OCI-LY1 (cell line): ENCODE results near the gene RNF25.

Experiments
- H2AFZ ChIP-seq: fragments of 200-600 bp; sonication (generic), shearing (Covaris generic); 2 replicates; pipeline ENCODE4 v1.6.0; 2014; ENCODE audit warnings: antibody characterized with exemption, mild to moderate bottlenecking, low read length
- H3F3A ChIP-seq: fragments of 200-600 bp; sonication (generic), shearing (Covaris generic); 2 replicates; pipeline ENCODE4 v1.6.0; 2014; ENCODE audit warnings: mild to moderate bottlenecking, antibody characterized with exemption, low read length, moderate library complexity; ENCODE audit not compliant: insufficient read depth
- H3K27ac ChIP-seq: fragments of 200-600 bp; sonication (generic); 2 replicates; pipeline ENCODE4 v1.5.1; 2014; ENCODE audit warnings: low read length, mixed run types, mild to moderate bottlenecking, low read depth; ENCODE audit not compliant: poor library complexity, severe bottlenecking
- H3K27me3 ChIP-seq: fragments of 200-600 bp; sonication (generic); 2 replicates; pipeline ENCODE4 v1.6.0; 2014; ENCODE audit warnings: antibody characterized with exemption, mild to moderate bottlenecking, low read length, moderate library complexity; ENCODE audit not compliant: insufficient read depth
- H3K36me3 ChIP-seq: fragments of 200-600 bp; sonication (generic); 2 replicates; pipeline ENCODE4 v1.6.1; 2014; ENCODE audit warnings: mild to moderate bottlenecking, antibody characterized with exemption, low read length, moderate library complexity, mixed read lengths; ENCODE audit not compliant: insufficient read depth
- H3K4me1 ChIP-seq: fragments of 200-600 bp; sonication (generic); 2 replicates; pipeline ENCODE4 v1.5.1; 2014; ENCODE audit warnings: mild to moderate bottlenecking, low read length, moderate library complexity; ENCODE audit not compliant: insufficient read depth, severe bottlenecking
- H3K4me2 ChIP-seq: fragments of 200-600 bp; sonication (generic), shearing (Covaris generic); 2 replicates; pipeline ENCODE4 v1.6.1; 2014; ENCODE audit warnings: low read length
- H3K4me3 ChIP-seq: fragments of 200-600 bp; sonication (generic); 2 replicates; pipeline ENCODE4 v1.5.1; 2014; ENCODE audit warnings: low read length, low read depth, mild to moderate bottlenecking, mixed read lengths; ENCODE audit not compliant: poor library complexity, severe bottlenecking
- H3K79me2 ChIP-seq: fragments of 200-600 bp; shearing (Covaris generic); 2 replicates; pipeline ENCODE4 v1.6.1; 2016; ENCODE audit warnings: mixed run types, low read length, mixed read lengths; ENCODE audit not compliant: insufficient read depth
- H3K9ac ChIP-seq: fragments of 200-600 bp; sonication (generic), shearing (Covaris generic); 2 replicates; pipeline ENCODE4 v1.6.1; 2014; ENCODE audit warnings: mild to moderate bottlenecking, low read length, mixed read lengths
- H3K9me2 ChIP-seq: fragments of 200-600 bp; sonication (generic), shearing (Covaris generic); 2 replicates; pipeline ENCODE4 v1.6.1; 2014; ENCODE audit warnings: low read depth, mild to moderate bottlenecking, low read length, mixed read lengths
- H3K9me3 ChIP-seq: fragments of 200-600 bp; shearing (Covaris generic); 2 replicates; pipeline ENCODE4 v1.6.1; 2014; ENCODE audit warnings: low read length, mixed read lengths
- H4K20me1 ChIP-seq: fragments of 200-600 bp; sonication (generic), shearing (Covaris generic); 2 replicates; pipeline ENCODE4 v1.6.0; 2016; ENCODE audit warnings: mild to moderate bottlenecking, low read length; ENCODE audit not compliant: insufficient read depth
- EZH2 ChIP-seq: fragments of 200-600 bp; sonication (generic), shearing (Covaris generic); IDR thresholded peaks from 2 replicates; pipeline ENCODE4 v1.8.0; 2017; ENCODE audit warnings: borderline replicate concordance, mixed run types, mild to moderate bottlenecking, antibody characterized with exemption, low read length, moderate library complexity, mixed read lengths
- TF ChIP-seq, protein P1 (sequence below): fragments of 200-600 bp; sonication (generic), shearing (Covaris generic); IDR thresholded peaks from 2 replicates; pipeline ENCODE4 v1.5.1; 2017; ENCODE audit warnings: mild to moderate bottlenecking, antibody characterized with exemption, low read length, moderate library complexity, mixed read lengths

Gene RNF25

GRCh38 chr2:218671654-218672566, at the start of gene RNF25, which contains the start of gene STK36:
RNF25 (minus strand) TSS chr2:218672002; CDS start chr2:218671970, 32 bp downstream.
STK36 (plus strand) TSS chr2:218672086; CDS start chr2:218672830, 744 bp downstream.
- H3K9me3 ChIP-seq = no peaks in the 10 kb centered on the region
- H3K4me1 ChIP-seq = peaks cover 17% of the 10 kb centered on the region
- peak within 1 kb of the TSS; percentile 73; the same call in 1 of the 2 replicates for H2AFZ ChIP-seq
- H3K36me3 ChIP-seq = peaks cover 16% of the 10 kb centered on the region
- no peaks in the 10 kb centered on the region for H3K9me2 ChIP-seq
- H3F3A ChIP-seq = no peaks in the 10 kb centered on the region
- no peaks in the 10 kb centered on the region for H4K20me1 ChIP-seq
- H3K4me3 ChIP-seq = peak within 1 kb of the TSS; percentile 82
- H3K4me2 ChIP-seq = peak within 1 kb of the TSS; percentile 100
- peaks cover 4% of the 10 kb centered on the region; the same call in 1 of the 2 replicates for H3K79me2 ChIP-seq
- peak within 1 kb of the TSS; percentile 76 for H3K9ac ChIP-seq
- H3K27me3 ChIP-seq = no peaks in the 10 kb centered on the region
- TF ChIP-seq, protein P1, sequence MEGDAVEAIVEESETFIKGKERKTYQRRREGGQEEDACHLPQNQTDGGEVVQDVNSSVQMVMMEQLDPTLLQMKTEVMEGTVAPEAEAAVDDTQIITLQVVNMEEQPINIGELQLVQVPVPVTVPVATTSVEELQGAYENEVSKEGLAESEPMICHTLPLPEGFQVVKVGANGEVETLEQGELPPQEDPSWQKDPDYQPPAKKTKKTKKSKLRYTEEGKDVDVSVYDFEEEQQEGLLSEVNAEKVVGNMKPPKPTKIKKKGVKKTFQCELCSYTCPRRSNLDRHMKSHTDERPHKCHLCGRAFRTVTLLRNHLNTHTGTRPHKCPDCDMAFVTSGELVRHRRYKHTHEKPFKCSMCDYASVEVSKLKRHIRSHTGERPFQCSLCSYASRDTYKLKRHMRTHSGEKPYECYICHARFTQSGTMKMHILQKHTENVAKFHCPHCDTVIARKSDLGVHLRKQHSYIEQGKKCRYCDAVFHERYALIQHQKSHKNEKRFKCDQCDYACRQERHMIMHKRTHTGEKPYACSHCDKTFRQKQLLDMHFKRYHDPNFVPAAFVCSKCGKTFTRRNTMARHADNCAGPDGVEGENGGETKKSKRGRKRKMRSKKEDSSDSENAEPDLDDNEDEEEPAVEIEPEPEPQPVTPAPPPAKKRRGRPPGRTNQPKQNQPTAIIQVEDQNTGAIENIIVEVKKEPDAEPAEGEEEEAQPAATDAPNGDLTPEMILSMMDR = no peak
- TF ChIP-seq EZH2 = no peak
- H3K27ac ChIP-seq = no peak within 1 kb of the TSS

DNA sequence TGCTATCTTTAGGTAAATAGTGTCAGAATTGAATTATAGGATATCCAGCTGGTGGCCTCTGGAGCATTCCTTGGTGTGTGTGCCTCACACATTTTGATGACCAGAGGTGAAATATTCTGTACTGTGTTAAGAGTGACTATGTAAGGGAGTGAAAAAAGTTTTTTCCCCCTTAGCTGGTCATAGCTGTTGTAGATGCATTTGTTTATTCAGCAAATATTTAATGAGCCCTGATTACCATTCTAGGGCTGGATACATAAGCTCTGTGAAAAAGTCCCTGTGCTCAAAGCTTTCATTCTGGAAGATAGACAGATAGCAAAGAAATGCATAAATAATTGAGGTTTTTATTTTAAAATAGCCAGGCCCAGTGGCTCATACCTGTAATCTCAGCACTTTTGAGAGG, 49.7 kb upstream of the RNF25 start:
- Histone ChIP-seq H3K4me2 (no peak overlapping the region), H3K9ac (no peak overlapping the region), H3K9me2 (no peaks in the 10 kb centered on the region), H3K4me1 (no peaks in the 10 kb centered on the region), H4K20me1 (no peaks in the 10 kb centered on the region), H2AFZ (no peak overlapping the region), H3K36me3 (peaks cover 23% of the 10 kb centered on the region), H3K79me2 (peaks cover 28% of the 10 kb centered on the region), H3F3A (no peaks in the 10 kb centered on the region), H3K4me3 (no peak overlapping the region), H3K27ac (no peak overlapping the region), H3K27me3 (no peaks in the 10 kb centered on the region), H3K9me3 (peaks cover 7% of the 10 kb centered on the region)
- TF ChIP-seq EZH2 = no peak
- TF ChIP-seq, protein P1 = no peak

- no peaks in the 10 kb centered on the region for H3K9me3 ChIP-seq
- H4K20me1 ChIP-seq = no peaks in the 10 kb centered on the region
Measured at GRCh38 chr2:218720048-218721041, 48.5 kb upstream of the RNF25 start.

More at GRCh38 chr2:218720048-218721041, 48.5 kb upstream of the RNF25 start:
- H3K36me3 ChIP-seq = peaks cover 22% of the 10 kb centered on the region
- TF ChIP-seq, protein P1 = no peak
- no peak for TF ChIP-seq EZH2
- H3K4me2 ChIP-seq = no peak overlapping the region
- no peaks in the 10 kb centered on the region for H3K9me2 ChIP-seq
- H3F3A ChIP-seq = no peaks in the 10 kb centered on the region
- no peaks in the 10 kb centered on the region for H3K4me1 ChIP-seq
- no peak overlapping the region for H3K27ac ChIP-seq
- no peak overlapping the region for H3K4me3 ChIP-seq
- no peak overlapping the region for H3K9ac ChIP-seq
- H2AFZ ChIP-seq = no peak overlapping the region
- H3K79me2 ChIP-seq = peaks cover 20% of the 10 kb centered on the region
- no peaks in the 10 kb centered on the region for H3K27me3 ChIP-seq
